HEK293 (cell line): ENCODE data around the gene SLC5A10.

Experiments
- CTCF ChIA-PET: fragments of 350-600 bp; formaldehyde crosslinking; extraction: SDS; loops from one replicate; lab custom pipeline; 2021; ENCODE audit warnings: antibody characterized with exemption; lab: Yijun Ruan, JAX
- POLR2A ChIA-PET: fragments of 300-600 bp; formaldehyde crosslinking; extraction: SDS; loops from one replicate; lab custom pipeline; 2020; ENCODE audit warnings: antibody characterized with exemption, inconsistent platforms; lab: Yijun Ruan, JAX
- H3K27ac ChIP-seq: fragments of 200-500 bp; sonication (Bioruptor generic); 2 replicates; pipeline ENCODE4 v1.5.1; 2014; ENCODE audit warnings: low read depth, low read length, control low read depth, inconsistent platforms; ENCODE audit errors: extremely low read depth
- H3K36me3 ChIP-seq, 2 experiments: fragments of 200-500 bp in 1 of 2; sonication (Bioruptor generic) in 1 of 2; 1 replicate in 1 of 2; 2 replicates in 1 of 2; pipeline ENCODE4 v1.5.1; 2014 to 2017; ENCODE audit warnings: inconsistent platforms in 2 of 2, low read length in 2 of 2; ENCODE audit not compliant: control insufficient read depth in 2 of 2, insufficient read depth in 1 of 2
- H3K4me1 ChIP-seq: fragments of 200-500 bp; sonication (Bioruptor generic); 2 replicates; pipeline ENCODE4 v1.5.1; 2014; ENCODE audit warnings: mild to moderate bottlenecking, low read length, inconsistent platforms; ENCODE audit not compliant: control insufficient read depth, insufficient read depth
- H3K4me3 ChIP-seq: 2 replicates; pipeline ENCODE4 v1.5.1; 2011; ENCODE audit warnings: low read depth, mild to moderate bottlenecking, control low read depth, low read length, moderate library complexity
- H3K9me3 ChIP-seq: fragments of 200-500 bp; sonication (Bioruptor generic); 2 replicates; pipeline ENCODE4 v1.5.1; 2014; ENCODE audit warnings: low read depth, low read length, inconsistent platforms; ENCODE audit not compliant: control insufficient read depth, insufficient read depth
- SALL2 ChIP-seq: fragments of 450-650 bp; formaldehyde crosslinking; IDR thresholded peaks from 2 replicates; pipeline ENCODE4 v1.5.0; 2017; ENCODE audit warnings: missing biosample characterization, mild to moderate bottlenecking, missing genetic modification characterization, borderline replicate concordance
- SCRT1 ChIP-seq: fragments of 450-650 bp; formaldehyde crosslinking; IDR thresholded peaks from 2 replicates; pipeline ENCODE4 v1.5.1; 2016; ENCODE audit warnings: missing biosample characterization, missing genetic modification characterization, borderline replicate concordance
- ZBTB21 ChIP-seq: fragments of 450-650 bp; formaldehyde crosslinking; IDR thresholded peaks from 2 replicates; pipeline ENCODE4 v1.5.1; 2017; ENCODE audit warnings: missing biosample characterization, missing genetic modification characterization
- ZBTB48 ChIP-seq: fragments of 450-650 bp; formaldehyde crosslinking; IDR thresholded peaks from 2 replicates; pipeline ENCODE4 v1.5.1; 2016; ENCODE audit warnings: missing biosample characterization, missing genetic modification characterization
- ZFP37 ChIP-seq: fragments of 450-650 bp; formaldehyde crosslinking; IDR thresholded peaks from 2 replicates; pipeline ENCODE4 v1.5.1; 2016; ENCODE audit warnings: missing biosample characterization, missing genetic modification characterization
- ZNF114 ChIP-seq: fragments of 450-650 bp; formaldehyde crosslinking; IDR thresholded peaks from 2 replicates; pipeline ENCODE4 v1.5.0; 2017; ENCODE audit warnings: missing biosample characterization, missing genetic modification characterization
- ZNF211 ChIP-seq: fragments of 450-650 bp; formaldehyde crosslinking; IDR thresholded peaks from 2 replicates; pipeline ENCODE4 v1.5.1; 2016; ENCODE audit warnings: low read depth, missing biosample characterization, missing genetic modification characterization
- ZNF521 ChIP-seq: fragments of 450-650 bp; formaldehyde crosslinking; IDR thresholded peaks from 2 replicates; pipeline ENCODE4 v1.5.1; 2017; ENCODE audit warnings: missing biosample characterization, mild to moderate bottlenecking, missing genetic modification characterization
- ZNF623 ChIP-seq: fragments of 450-650 bp; formaldehyde crosslinking; IDR thresholded peaks from 2 replicates; pipeline ENCODE4 v1.5.1; 2016; ENCODE audit warnings: missing biosample characterization, missing genetic modification characterization
- ZNF701 ChIP-seq: fragments of 450-650 bp; formaldehyde crosslinking; IDR thresholded peaks from 2 replicates; pipeline ENCODE4 v1.5.1; 2016; ENCODE audit warnings: missing biosample characterization, missing genetic modification characterization
- ZNF707 ChIP-seq: fragments of 450-650 bp; formaldehyde crosslinking; IDR thresholded peaks from 2 replicates; pipeline ENCODE4 v1.5.1; 2016; ENCODE audit warnings: missing biosample characterization, missing genetic modification characterization
- ZSCAN16 ChIP-seq: fragments of 450-650 bp; formaldehyde crosslinking; IDR thresholded peaks from 2 replicates; pipeline ENCODE4 v1.5.1; 2016; ENCODE audit warnings: missing biosample characterization, missing genetic modification characterization
- ZSCAN30 ChIP-seq: fragments of 450-650 bp; IDR thresholded peaks from 2 replicates; pipeline ENCODE4 v1.5.1; 2018; ENCODE audit warnings: missing biosample characterization, mild to moderate bottlenecking, missing genetic modification characterization, moderate library complexity
- TF ChIP-seq, protein P1 (sequence below): fragments of 450-650 bp; formaldehyde crosslinking; IDR thresholded peaks from 2 replicates; pipeline ENCODE4 v1.5.1; 2016; ENCODE audit warnings: missing biosample characterization, missing genetic modification characterization
- TF ChIP-seq, protein P2 (sequence below): fragments of 450-650 bp; formaldehyde crosslinking; conservative IDR thresholded peaks from 2 replicates; pipeline ENCODE4 v1.5.1; 2016; ENCODE audit warnings: low read depth, missing biosample characterization, missing genetic modification characterization
- TF ChIP-seq, protein P3 (sequence below): fragments of 450-650 bp; formaldehyde crosslinking; IDR thresholded peaks from 2 replicates; pipeline ENCODE4 v1.5.1; 2016; ENCODE audit warnings: missing biosample characterization, missing genetic modification characterization
- TF ChIP-seq, protein P4 (sequence below): fragments of 450-650 bp; formaldehyde crosslinking; IDR thresholded peaks from 2 replicates; pipeline ENCODE4 v1.5.0; 2017; ENCODE audit warnings: missing biosample characterization, missing genetic modification characterization, borderline replicate concordance
- TF ChIP-seq, protein P5 (sequence below): fragments of 450-650 bp; formaldehyde crosslinking; IDR thresholded peaks from 2 replicates; pipeline ENCODE4 v1.5.1; 2016; ENCODE audit warnings: missing biosample characterization, missing genetic modification characterization, low read depth

The SLC5A10 gene

DNA sequence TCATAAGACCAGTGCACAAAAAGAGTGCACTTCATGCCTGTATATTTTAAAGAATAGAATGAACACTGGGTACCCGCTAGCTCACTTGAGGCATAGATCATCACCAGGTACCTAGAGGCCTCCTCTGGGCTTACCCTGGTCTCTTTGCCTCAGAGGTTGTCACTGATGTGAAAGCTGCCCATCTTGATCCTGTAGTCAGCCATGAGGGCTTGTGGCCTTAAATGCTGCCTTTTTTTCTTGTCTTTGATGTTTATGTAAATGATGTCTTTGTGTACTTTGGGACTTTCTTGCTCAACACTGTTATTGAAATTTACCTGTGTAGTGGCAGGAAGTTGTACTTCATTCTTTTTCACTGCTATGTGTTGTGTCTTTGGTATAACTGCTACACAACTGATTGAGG is 26.8 kb upstream of the SLC5A10 start:
- TF ChIP-seq ZNF623 (tag by site-specific recombination) (no peak), SCRT1 (tag by site-specific recombination) (no peak), ZBTB48 (tag by site-specific recombination) (no peak), ZNF114 (no peak), ZNF211 (tag by site-specific recombination) (no peak), ZSCAN16 (no peak), ZSCAN30 (tag by site-specific recombination) (no peak), ZBTB21 (tag by site-specific recombination) (no peak), ZNF707 (tag by site-specific recombination) (no peak)
- TF ChIP-seq, protein P1, sequence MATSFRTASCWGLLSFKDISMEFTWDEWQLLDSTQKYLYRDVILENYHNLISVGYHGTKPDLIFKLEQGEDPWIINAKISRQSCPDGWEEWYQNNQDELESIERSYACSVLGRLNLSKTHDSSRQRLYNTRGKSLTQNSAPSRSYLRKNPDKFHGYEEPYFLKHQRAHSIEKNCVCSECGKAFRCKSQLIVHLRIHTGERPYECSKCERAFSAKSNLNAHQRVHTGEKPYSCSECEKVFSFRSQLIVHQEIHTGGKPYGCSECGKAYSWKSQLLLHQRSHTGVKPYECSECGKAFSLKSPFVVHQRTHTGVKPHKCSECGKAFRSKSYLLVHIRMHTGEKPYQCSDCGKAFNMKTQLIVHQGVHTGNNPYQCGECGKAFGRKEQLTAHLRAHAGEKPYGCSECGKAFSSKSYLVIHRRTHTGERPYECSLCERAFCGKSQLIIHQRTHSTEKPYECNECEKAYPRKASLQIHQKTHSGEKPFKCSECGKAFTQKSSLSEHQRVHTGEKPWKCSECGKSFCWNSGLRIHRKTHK (tag by site-specific recombination), result no peak
- TF ChIP-seq, protein P2, sequence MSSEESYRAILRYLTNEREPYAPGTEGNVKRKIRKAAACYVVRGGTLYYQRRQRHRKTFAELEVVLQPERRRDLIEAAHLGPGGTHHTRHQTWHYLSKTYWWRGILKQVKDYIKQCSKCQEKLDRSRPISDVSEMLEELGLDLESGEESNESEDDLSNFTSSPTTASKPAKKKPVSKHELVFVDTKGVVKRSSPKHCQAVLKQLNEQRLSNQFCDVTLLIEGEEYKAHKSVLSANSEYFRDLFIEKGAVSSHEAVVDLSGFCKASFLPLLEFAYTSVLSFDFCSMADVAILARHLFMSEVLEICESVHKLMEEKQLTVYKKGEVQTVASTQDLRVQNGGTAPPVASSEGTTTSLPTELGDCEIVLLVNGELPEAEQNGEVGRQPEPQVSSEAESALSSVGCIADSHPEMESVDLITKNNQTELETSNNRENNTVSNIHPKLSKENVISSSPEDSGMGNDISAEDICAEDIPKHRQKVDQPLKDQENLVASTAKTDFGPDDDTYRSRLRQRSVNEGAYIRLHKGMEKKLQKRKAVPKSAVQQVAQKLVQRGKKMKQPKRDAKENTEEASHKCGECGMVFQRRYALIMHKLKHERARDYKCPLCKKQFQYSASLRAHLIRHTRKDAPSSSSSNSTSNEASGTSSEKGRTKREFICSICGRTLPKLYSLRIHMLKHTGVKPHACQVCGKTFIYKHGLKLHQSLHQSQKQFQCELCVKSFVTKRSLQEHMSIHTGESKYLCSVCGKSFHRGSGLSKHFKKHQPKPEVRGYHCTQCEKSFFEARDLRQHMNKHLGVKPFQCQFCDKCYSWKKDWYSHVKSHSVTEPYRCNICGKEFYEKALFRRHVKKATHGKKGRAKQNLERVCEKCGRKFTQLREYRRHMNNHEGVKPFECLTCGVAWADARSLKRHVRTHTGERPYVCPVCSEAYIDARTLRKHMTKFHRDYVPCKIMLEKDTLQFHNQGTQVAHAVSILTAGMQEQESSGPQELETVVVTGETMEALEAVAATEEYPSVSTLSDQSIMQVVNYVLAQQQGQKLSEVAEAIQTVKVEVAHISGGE (tag by site-specific recombination), result no peak
- TF ChIP-seq, protein P3, sequence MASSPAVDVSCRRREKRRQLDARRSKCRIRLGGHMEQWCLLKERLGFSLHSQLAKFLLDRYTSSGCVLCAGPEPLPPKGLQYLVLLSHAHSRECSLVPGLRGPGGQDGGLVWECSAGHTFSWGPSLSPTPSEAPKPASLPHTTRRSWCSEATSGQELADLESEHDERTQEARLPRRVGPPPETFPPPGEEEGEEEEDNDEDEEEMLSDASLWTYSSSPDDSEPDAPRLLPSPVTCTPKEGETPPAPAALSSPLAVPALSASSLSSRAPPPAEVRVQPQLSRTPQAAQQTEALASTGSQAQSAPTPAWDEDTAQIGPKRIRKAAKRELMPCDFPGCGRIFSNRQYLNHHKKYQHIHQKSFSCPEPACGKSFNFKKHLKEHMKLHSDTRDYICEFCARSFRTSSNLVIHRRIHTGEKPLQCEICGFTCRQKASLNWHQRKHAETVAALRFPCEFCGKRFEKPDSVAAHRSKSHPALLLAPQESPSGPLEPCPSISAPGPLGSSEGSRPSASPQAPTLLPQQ (tag by site-specific recombination), result no peak

DNA sequence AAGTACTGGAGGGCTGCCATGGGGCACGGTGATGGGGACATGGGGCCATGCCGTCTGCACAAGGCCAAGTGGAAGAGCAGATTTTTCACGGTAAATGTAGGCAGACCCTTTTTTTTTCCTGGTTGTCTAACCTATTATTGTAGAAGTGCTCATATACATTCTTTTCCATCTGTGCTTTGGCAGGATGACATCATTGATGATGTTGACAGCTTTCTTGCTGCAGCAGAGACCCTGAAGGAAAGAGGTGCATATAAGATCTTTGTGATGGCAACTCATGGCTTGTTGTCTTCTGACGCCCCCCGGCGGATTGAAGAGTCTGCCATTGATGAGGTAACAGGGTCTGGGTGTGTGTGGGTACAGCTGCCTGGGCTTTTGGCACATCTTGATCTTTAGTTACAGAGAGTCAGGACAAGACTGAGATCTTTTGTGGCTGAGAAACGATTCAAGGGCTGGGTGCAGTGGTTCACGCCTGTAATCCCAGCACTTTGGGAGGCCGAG is 23.3 kb upstream of the SLC5A10 start:
- ChIA-PET POLR2A (no interaction called here), CTCF (interaction anchor here (1.1 to 1.2 kb wide), 2 partner anchors 29 to 303 kb away, joined by 3 to 4 read pairs; no protein-coding TSS in a partner anchor)
- Histone ChIP-seq H3K36me3 (peaks cover 35 to 66% of the 10 kb centered on the region in 2 experiments), H3K4me1 (no peaks in the 10 kb centered on the region), H3K27ac (no peak overlapping the region), H3K9me3 (no peaks in the 10 kb centered on the region), H3K4me3 (no peak overlapping the region)
- TF ChIP-seq ZFP37 (tag by site-specific recombination) (no peak), SALL2 (tag by site-specific recombination) (no peak), ZNF701 (tag by site-specific recombination) (no peak), ZNF521 (tag by site-specific recombination) (no peak)
- TF ChIP-seq, protein P4, sequence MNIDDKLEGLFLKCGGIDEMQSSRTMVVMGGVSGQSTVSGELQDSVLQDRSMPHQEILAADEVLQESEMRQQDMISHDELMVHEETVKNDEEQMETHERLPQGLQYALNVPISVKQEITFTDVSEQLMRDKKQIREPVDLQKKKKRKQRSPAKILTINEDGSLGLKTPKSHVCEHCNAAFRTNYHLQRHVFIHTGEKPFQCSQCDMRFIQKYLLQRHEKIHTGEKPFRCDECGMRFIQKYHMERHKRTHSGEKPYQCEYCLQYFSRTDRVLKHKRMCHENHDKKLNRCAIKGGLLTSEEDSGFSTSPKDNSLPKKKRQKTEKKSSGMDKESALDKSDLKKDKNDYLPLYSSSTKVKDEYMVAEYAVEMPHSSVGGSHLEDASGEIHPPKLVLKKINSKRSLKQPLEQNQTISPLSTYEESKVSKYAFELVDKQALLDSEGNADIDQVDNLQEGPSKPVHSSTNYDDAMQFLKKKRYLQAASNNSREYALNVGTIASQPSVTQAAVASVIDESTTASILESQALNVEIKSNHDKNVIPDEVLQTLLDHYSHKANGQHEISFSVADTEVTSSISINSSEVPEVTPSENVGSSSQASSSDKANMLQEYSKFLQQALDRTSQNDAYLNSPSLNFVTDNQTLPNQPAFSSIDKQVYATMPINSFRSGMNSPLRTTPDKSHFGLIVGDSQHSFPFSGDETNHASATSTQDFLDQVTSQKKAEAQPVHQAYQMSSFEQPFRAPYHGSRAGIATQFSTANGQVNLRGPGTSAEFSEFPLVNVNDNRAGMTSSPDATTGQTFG (tag by site-specific recombination), result no peak
- TF ChIP-seq, protein P5, sequence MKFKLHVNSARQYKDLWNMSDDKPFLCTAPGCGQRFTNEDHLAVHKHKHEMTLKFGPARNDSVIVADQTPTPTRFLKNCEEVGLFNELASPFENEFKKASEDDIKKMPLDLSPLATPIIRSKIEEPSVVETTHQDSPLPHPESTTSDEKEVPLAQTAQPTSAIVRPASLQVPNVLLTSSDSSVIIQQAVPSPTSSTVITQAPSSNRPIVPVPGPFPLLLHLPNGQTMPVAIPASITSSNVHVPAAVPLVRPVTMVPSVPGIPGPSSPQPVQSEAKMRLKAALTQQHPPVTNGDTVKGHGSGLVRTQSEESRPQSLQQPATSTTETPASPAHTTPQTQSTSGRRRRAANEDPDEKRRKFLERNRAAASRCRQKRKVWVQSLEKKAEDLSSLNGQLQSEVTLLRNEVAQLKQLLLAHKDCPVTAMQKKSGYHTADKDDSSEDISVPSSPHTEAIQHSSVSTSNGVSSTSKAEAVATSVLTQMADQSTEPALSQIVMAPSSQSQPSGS (tag by site-specific recombination), result peak; percentile 45

More for the DNA sequence above, 26.8 kb upstream of the SLC5A10 start:
- H3K36me3 ChIP-seq, result peaks cover 21 to 45% of the 10 kb centered on the region in 2 experiments
- no peak overlapping the region for H3K4me3 ChIP-seq
- ChIA-PET CTCF (interaction anchor here (0.7 kb wide), 1 partner anchor 1081 kb away, joined by 3 read pairs; no protein-coding TSS in a partner anchor), POLR2A (no interaction called here)
- no peak overlapping the region for H3K27ac ChIP-seq
- peaks cover 13% of the 10 kb centered on the region for H3K4me1 ChIP-seq
- no peaks in the 10 kb centered on the region for H3K9me3 ChIP-seq
